ENCODE data around the gene C22orf31. TPM values are rescaled to one million over a fixed set of nuclear protein-coding genes. Genes with fewer than 3 reads are reported as not detected.

The C22orf31 gene
- total RNA-seq, 1 experiment from 2014 or later, result not detected

DNA sequence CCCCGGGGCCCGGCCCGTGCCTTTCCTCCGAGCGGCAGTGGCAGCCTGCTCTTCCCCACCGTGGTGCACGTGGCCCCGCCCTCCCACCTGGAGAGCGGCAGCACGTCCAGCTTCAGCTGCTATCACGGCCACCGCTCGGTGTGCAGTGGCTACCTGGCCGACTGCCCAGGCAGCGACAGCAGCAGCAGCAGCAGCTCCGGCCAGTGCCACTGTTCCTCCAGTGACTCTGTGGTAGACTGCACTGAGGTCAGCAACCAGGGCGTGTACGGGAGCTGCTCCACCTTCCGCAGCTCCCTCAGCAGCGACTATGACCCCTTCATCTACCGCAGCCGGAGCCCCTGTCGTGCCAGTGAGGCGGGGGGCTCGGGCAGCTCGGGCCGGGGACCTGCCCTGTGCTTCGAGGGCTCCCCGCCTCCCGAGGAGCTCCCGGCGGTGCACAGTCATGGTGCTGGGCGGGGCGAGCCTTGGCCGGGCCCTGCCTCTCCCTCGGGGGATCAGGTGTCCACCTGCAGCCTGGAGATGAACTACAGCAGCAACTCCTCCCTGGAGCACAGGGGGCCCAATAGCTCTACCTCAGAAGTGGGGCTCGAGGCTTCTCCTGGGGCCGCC lies 11.9 kb downstream of the C22orf31 start:
- RAD21 ChIA-PET (ENCODE audit: low non-redundant PET in 1 of 2, low total read pairs in 2 of 2, uncharacterized antibody in 2 of 2, unreplicated experiment in 2 of 2), result no interaction called here
- TF ChIP-seq SRF (IDR thresholded peaks at IDR 0.05; ENCODE audit: low read depth) (no peak), REST (IDR thresholded peaks at IDR 0.05; ENCODE audit: low read depth) (no peak), ZNF274 (IDR thresholded peaks at IDR 0.05; ENCODE audit: low read depth, low read length) (no peak), CBX3 (IDR thresholded peaks at IDR 0.05; ENCODE audit: low read depth) (no peak), EZH2phosphoT487 (IDR thresholded peaks at IDR 0.05; ENCODE audit: borderline replicate concordance) (no peak), YY1 (IDR thresholded peaks at IDR 0.05; ENCODE audit: extremely low read depth, insufficient replicate concordance, low read depth, low read length) (no peak), SIN3A (IDR thresholded peaks at IDR 0.05; ENCODE audit: low read depth) (no peak), ZBTB33 (IDR thresholded peaks at IDR 0.05; ENCODE audit: extremely low read depth, insufficient replicate concordance, low read length) (no peak), POLR2AphosphoS5 (IDR thresholded peaks at IDR 0.05; ENCODE audit: low read depth, low read length) (no peak), ELF1 (IDR thresholded peaks at IDR 0.05; ENCODE audit: borderline replicate concordance, low read depth) (no peak), EGR1 (IDR thresholded peaks at IDR 0.05; ENCODE audit: low read depth) (no peak)
- TF ChIP-seq, protein P1, sequence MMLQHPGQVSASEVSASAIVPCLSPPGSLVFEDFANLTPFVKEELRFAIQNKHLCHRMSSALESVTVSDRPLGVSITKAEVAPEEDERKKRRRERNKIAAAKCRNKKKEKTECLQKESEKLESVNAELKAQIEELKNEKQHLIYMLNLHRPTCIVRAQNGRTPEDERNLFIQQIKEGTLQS (IDR thresholded peaks at IDR 0.05), result no peak
- ATAC-seq (no peak), DNase-seq (ENCODE audit: low read depth, low spot score) (no peak)
- Histone ChIP-seq H4K20me1 (ENCODE audit: insufficient read depth) (no peaks in the 10 kb centered on the region), H3K79me2 (ENCODE audit: insufficient read depth, low read length) (no peaks in the 10 kb centered on the region), H2AFZ (ENCODE audit: low read depth, low read length, poor library complexity, severe bottlenecking) (no peak overlapping the region), H3K27ac (ENCODE audit: low read depth, low read length) (no peak overlapping the region), H3K9me2 (ENCODE audit: insufficient read depth) (no peaks in the 10 kb centered on the region), H3K9ac (ENCODE audit: low read length) (no peak overlapping the region), H3K36me3 (ENCODE audit: control insufficient read depth in 1 of 2, insufficient read depth in 2 of 2, low read length in 2 of 2) (peaks cover 5 to 22% of the 10 kb centered on the region in 2 experiments; a peak in 3 of 4 replicates), H3K9me3 (ENCODE audit: control insufficient read depth in 1 of 2, insufficient read depth in 1 of 2, low read depth in 1 of 2, low read length in 2 of 2) (no peaks in the 10 kb centered on the region), H3K4me2 (ENCODE audit: low read length) (no peak overlapping the region), H3K4me3 (replicated peaks in 1 of 2; ENCODE audit: low read depth in 1 of 2, low read length in 2 of 2) (no peak overlapping the region), H3K4me1 (ENCODE audit: control insufficient read depth in 1 of 2, insufficient read depth in 2 of 2, low read length in 2 of 2) (no peaks in the 10 kb centered on the region), H3K27me3 (ENCODE audit: insufficient read depth, low read length) (no peaks in the 10 kb centered on the region)
- no TSS peak for BruUV-seq (replicated peaks)
- POLR2A ChIA-PET, result no interaction called here
- intact Hi-C loops (cut with micrococcal nuclease), result loop anchor here (10.0 kb wide), 1 partner anchor 195 kb away; no protein-coding TSS in a partner anchor
- CTCF ChIA-PET, result interaction anchor here (1.1 kb wide), 1 partner anchor 9 kb away, joined by 3 read pairs; no protein-coding TSS in a partner anchor

Data from HCT116 (cell line).